WI38 (cell line): ENCODE measurements around the gene AMBRA1.

Source experiments
- H3K4me3 ChIP-seq: 2 replicates; pipeline ENCODE4 v1.5.1; 2011; ENCODE audit warnings: low read depth, mild to moderate bottlenecking, control low read depth, low read length
- CTCF ChIP-seq: IDR thresholded peaks from 2 replicates; pipeline ENCODE4 v1.5.1; 2012; ENCODE audit warnings: low read depth, mild to moderate bottlenecking, control low read depth, low read length

AMBRA1 gene

GRCh38 chr11:46378811-46379481 is 214.9 kb downstream of the AMBRA1 start:
- TF ChIP-seq CTCF: no peak
- no peak overlapping the region for H3K4me3 ChIP-seq

GRCh38 chr11:46378296-46378695 is 215.5 kb downstream of the AMBRA1 start:
- no peak for TF ChIP-seq CTCF
- H3K4me3 ChIP-seq: no peak overlapping the region

- TF ChIP-seq CTCF: no peak
- no peak overlapping the region for H3K4me3 ChIP-seq
These were observed 216.0 kb downstream of the AMBRA1 start for GRCh38 chr11:46377831-46378230.

- no peak overlapping the region for H3K4me3 ChIP-seq
- no peak for TF ChIP-seq CTCF
These were observed 216.5 kb downstream of the AMBRA1 start for GRCh38 chr11:46377290-46377689.

- no peak overlapping the region for H3K4me3 ChIP-seq
- no peak for TF ChIP-seq CTCF
These were observed 217.4 kb downstream of the AMBRA1 start for GRCh38 chr11:46376258-46377050.

GRCh38 chr11:46375392-46376101 is 218.3 kb downstream of the AMBRA1 start:
- no peak for TF ChIP-seq CTCF
- no peak overlapping the region for H3K4me3 ChIP-seq

GRCh38 chr11:46374815-46375214 is 219.0 kb downstream of the AMBRA1 start:
- TF ChIP-seq CTCF: no peak
- H3K4me3 ChIP-seq: no peak overlapping the region
